ENCODE measurements around the gene ETHE1. TPM values are rescaled to one million over a fixed set of nuclear protein-coding genes. Genes with fewer than 3 reads are reported as not detected.
"Not testable (repeated sequence)": the region's sequence is repeated elsewhere in the genome, so short reads cannot be mapped to it uniquely, and the experiment has no call there.

Gene ETHE1
- total RNA-seq, 4 donors from 2014 or later: 44.3 to 76.0 (median 57.8) TPM

- peak in 1 of 2 donors; percentile 83 for DNase-seq (ENCODE audit: low spot score in 2 of 2)
- TF ChIP-seq EP300 (IDR thresholded peaks at IDR 0.05) (no peak), CTCF (IDR thresholded peaks at IDR 0.05) (no peak), POLR2A (IDR thresholded peaks at IDR 0.05) (no peak), POLR2AphosphoS5 (IDR thresholded peaks at IDR 0.05) (no peak)
- Histone ChIP-seq H3K27me3 (no peaks in the 10 kb centered on the region), H3K27ac (peak overlapping the region; percentile 83), H3K4me1 (peaks cover 57% of the 10 kb centered on the region), H3K36me3 (no peaks in the 10 kb centered on the region), H3K4me3 (peak overlapping the region; percentile 80), H3K9me3 (no peaks in the 10 kb centered on the region)
- WGBS: 4% methylated on average over 14 of the region's 26 CpGs
Observed at GRCh38 chr19:43525836-43526771, 897 bp downstream of the ETHE1 start.

- peaks cover 57% of the 10 kb centered on the region for H3K4me1 ChIP-seq
- peak overlapping the region; percentile 80 for H3K4me3 ChIP-seq
- no peaks in the 10 kb centered on the region for H3K9me3 ChIP-seq
- H3K36me3 ChIP-seq: no peaks in the 10 kb centered on the region
- TF ChIP-seq POLR2AphosphoS5 (IDR thresholded peaks at IDR 0.05) (no peak), EP300 (IDR thresholded peaks at IDR 0.05) (no peak), CTCF (IDR thresholded peaks at IDR 0.05) (no peak), POLR2A (IDR thresholded peaks at IDR 0.05) (no peak)
- 6% methylated on average over 12 of the region's 12 CpGs for WGBS
- H3K27ac ChIP-seq: peak overlapping the region; percentile 83
- DNase-seq (ENCODE audit: low spot score in 2 of 2): peak in 1 of 2 donors; percentile 86
- no peaks in the 10 kb centered on the region for H3K27me3 ChIP-seq
Observed at GRCh38 chr19:43524922-43525835, 1.8 kb downstream of the ETHE1 start.

- H3K27me3 ChIP-seq; H3K36me3 ChIP-seq; DNase-seq (ENCODE audit: low spot score in 2 of 2); H3K4me3 ChIP-seq; H3K9me3 ChIP-seq: not testable (repeated sequence)
- WGBS: 84% methylated on average over 8 of the region's 8 CpGs
- Histone ChIP-seq H3K4me1 (peaks cover 63% of the 10 kb centered on the region), H3K27ac (peak overlapping the region; percentile 64)
Observed at GRCh38 chr19:43523696-43524095, 3.3 kb downstream of the ETHE1 start.

- WGBS: 66% methylated on average over 5 of the region's 5 CpGs
- peaks cover 55% of the 10 kb centered on the region for H3K4me1 ChIP-seq
- H3K9me3 ChIP-seq: no peaks in the 10 kb centered on the region
- TF ChIP-seq POLR2AphosphoS5 (IDR thresholded peaks at IDR 0.05) (no peak), CTCF (IDR thresholded peaks at IDR 0.05) (no peak), EP300 (IDR thresholded peaks at IDR 0.05) (no peak), POLR2A (IDR thresholded peaks at IDR 0.05) (no peak)
- H3K4me3 ChIP-seq: no peak overlapping the region
- H3K27ac ChIP-seq: peak overlapping the region; percentile 64
- H3K27me3 ChIP-seq: no peaks in the 10 kb centered on the region
- H3K36me3 ChIP-seq: no peaks in the 10 kb centered on the region
- no peak for DNase-seq (ENCODE audit: low spot score in 2 of 2)
Observed at GRCh38 chr19:43522929-43523328, 4.1 kb downstream of the ETHE1 start.

GRCh38 chr19:43519436-43520088, 7.4 kb downstream of the ETHE1 start:
- H3K36me3 ChIP-seq: no peaks in the 10 kb centered on the region
- TF ChIP-seq POLR2A (IDR thresholded peaks at IDR 0.05): no peak
- TF ChIP-seq CTCF (IDR thresholded peaks at IDR 0.05): peak; percentile 78 to 82
- TF ChIP-seq POLR2AphosphoS5 (IDR thresholded peaks at IDR 0.05): no peak
- TF ChIP-seq EP300 (IDR thresholded peaks at IDR 0.05): no peak
- peaks cover 22% of the 10 kb centered on the region for H3K4me1 ChIP-seq
- H3K9me3 ChIP-seq: no peaks in the 10 kb centered on the region
- DNase-seq (ENCODE audit: low spot score in 2 of 2): no peak
- WGBS: 46% methylated on average over 10 of the region's 10 CpGs
- no peaks in the 10 kb centered on the region for H3K27me3 ChIP-seq
- H3K4me3 ChIP-seq: no peak overlapping the region
- H3K27ac ChIP-seq: no peak overlapping the region
